Tibial artery (tissue), 4 donors: ENCODE data around the gene SUFU.
"Not testable (repeated sequence)": the region's sequence is repeated elsewhere in the genome, so short reads cannot be mapped to it uniquely, and the experiment has no call there.

ENCODE experiments used
- DNase-seq, 2 donors: peaks; one replicate each; pipeline ENCODE4 v3.0.0-alpha.2; 2019
- H3K27ac ChIP-seq, 2 donors: fragments of 200-600 bp; sonication (generic) in 1 of 2; 1 replicate in 1 of 2; 2 replicates in 1 of 2; pipeline ENCODE4 v1.5.1; 2018 to 2019; ENCODE audit warnings: mild to moderate bottlenecking in 1 of 2
- H3K27me3 ChIP-seq, 2 donors: fragments of 200-600 bp; sonication (generic) in 1 of 2; one replicate each; pipeline versions ENCODE4 v1.5.1 to v1.6.0; 2016 to 2019
- H3K36me3 ChIP-seq, 3 donors: fragments of 200-600 bp; sonication (generic) in 2 of 3; one replicate each; pipeline ENCODE4 v1.5.1; 2016 to 2019; ENCODE audit warnings: mild to moderate bottlenecking in 2 of 3
- H3K4me1 ChIP-seq, 4 donors: fragments of 200-600 bp; sonication (generic) in 2 of 4; 1 replicate in 3 of 4; 2 replicates in 1 of 4; pipeline ENCODE4 v1.5.1; 2016 to 2019
- H3K4me3 ChIP-seq, 2 donors: fragments of 200-600 bp; sonication (generic) in 1 of 2; 1 replicate in 1 of 2; 2 replicates in 1 of 2; pipeline ENCODE4 v1.5.1; 2018 to 2019; ENCODE audit warnings: mild to moderate bottlenecking in 2 of 2
- H3K9me3 ChIP-seq, 3 donors: fragments of 200-600 bp; sonication (generic) in 1 of 3; one replicate each; pipeline ENCODE4 v1.5.1; 2016 to 2019
- intact Hi-C: fragments of 100-400 bp; cut with DNase I; formaldehyde crosslinking; loops from one replicate; pipeline ENCODE4 v1.15.0; 2023; ENCODE audit warnings: low total_unique reads
- TF ChIP-seq, protein P1 (sequence below), 2 experiments: fragments of 200-600 bp in 1 of 2; fragments of 450-650 bp in 1 of 2; IDR thresholded peaks; one replicate each; pipeline ENCODE4 v1.5.1; 2017 to 2019; ENCODE audit warnings: antibody characterized with exemption in 2 of 2, mild to moderate bottlenecking in 1 of 2, moderate library complexity in 1 of 2

The SUFU gene

DNA sequence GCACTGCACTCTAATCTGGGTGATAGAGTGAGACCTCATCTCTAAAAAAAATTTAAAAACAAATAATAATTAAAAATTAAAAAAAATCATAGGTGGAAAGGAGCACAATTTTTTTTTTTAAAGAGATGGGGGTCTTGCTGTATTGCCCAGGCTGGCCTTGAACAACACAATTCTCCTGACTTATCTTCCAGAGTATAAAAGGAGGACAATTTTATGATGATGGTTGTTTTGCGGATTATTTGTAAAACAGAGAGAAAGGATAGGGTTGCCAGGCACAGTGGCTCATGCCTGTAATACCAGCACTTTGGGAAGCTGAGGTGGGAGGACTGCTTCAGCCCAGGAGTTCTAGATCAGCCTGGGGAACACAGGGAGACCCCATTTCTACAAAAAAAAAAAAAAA lies 6.2 kb upstream of the SUFU start:
- H3K4me1 ChIP-seq = peaks cover 0 to 68% (median 23%) of the 10 kb centered on the region in 4 donors
- TF ChIP-seq, protein P1, sequence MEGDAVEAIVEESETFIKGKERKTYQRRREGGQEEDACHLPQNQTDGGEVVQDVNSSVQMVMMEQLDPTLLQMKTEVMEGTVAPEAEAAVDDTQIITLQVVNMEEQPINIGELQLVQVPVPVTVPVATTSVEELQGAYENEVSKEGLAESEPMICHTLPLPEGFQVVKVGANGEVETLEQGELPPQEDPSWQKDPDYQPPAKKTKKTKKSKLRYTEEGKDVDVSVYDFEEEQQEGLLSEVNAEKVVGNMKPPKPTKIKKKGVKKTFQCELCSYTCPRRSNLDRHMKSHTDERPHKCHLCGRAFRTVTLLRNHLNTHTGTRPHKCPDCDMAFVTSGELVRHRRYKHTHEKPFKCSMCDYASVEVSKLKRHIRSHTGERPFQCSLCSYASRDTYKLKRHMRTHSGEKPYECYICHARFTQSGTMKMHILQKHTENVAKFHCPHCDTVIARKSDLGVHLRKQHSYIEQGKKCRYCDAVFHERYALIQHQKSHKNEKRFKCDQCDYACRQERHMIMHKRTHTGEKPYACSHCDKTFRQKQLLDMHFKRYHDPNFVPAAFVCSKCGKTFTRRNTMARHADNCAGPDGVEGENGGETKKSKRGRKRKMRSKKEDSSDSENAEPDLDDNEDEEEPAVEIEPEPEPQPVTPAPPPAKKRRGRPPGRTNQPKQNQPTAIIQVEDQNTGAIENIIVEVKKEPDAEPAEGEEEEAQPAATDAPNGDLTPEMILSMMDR (IDR thresholded peaks at IDR 0.05) = no peak
- H3K9me3 ChIP-seq = no peaks in the 10 kb centered on the region

DNA sequence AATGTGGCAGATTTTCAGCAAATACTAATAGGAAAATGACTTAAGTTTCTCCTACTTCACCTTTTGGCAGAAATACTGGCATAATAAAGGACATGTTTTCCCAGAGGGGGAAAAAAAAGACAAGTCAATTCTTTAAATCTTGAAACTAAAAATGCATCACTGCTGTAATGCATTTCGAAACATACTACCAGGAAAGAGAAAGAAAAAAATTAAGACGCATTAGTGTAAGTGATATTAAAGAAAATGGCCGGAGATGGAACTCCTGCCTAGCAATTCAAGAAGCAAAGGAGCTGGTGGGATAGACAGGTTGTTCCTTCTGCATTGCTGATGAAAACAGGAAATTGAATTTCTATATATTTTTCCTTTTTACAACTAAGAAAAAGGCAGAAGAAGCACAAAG lies 4.4 kb upstream of the SUFU start:
- no peaks in the 10 kb centered on the region for H3K27me3 ChIP-seq
- TF ChIP-seq, protein P1 (IDR thresholded peaks at IDR 0.05) = no peak
- H3K36me3 ChIP-seq = no peaks in the 10 kb centered on the region
- no peak for DNase-seq
- no peak overlapping the region for H3K27ac ChIP-seq
- intact Hi-C loops = no loop called here
- no peaks in the 10 kb centered on the region for H3K9me3 ChIP-seq
- peaks cover 0 to 58% (median 21%) of the 10 kb centered on the region in 4 donors for H3K4me1 ChIP-seq
- no peak overlapping the region for H3K4me3 ChIP-seq

More for the DNA sequence above, 6.2 kb upstream of the SUFU start:
- intact Hi-C loops = no loop called here
- H3K27me3 ChIP-seq = no peaks in the 10 kb centered on the region
- H3K27ac ChIP-seq = no peak overlapping the region
- H3K4me3 ChIP-seq = no peak overlapping the region
- no peaks in the 10 kb centered on the region for H3K36me3 ChIP-seq
- DNase-seq = no peak

DNA sequence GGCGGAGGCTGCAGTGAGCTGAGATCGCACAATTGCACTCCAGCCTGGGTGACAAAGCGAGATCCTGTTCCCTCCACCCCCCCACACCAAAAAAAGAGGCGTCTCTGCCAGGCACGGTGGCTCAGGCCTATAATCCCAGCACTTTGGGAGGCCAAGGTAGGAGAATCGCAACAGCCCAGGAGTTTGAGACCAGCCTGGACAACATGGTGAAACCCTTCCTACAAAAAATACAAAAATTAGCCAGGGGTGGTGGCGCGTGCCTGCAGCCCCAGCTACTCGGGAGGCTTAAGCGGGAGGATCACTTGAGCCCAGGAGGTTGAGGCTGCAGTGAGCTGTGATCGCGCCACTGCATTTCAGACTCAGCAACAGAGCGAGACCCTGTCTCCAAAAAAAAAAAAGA lies 3.1 kb upstream of the SUFU start:
- not testable (repeated sequence) for H3K36me3 ChIP-seq, H3K9me3 ChIP-seq, H3K27me3 ChIP-seq
- peak overlapping the region in 1 of 2 donors; percentile 68 for H3K4me3 ChIP-seq
- intact Hi-C loops = loop anchor here (5.0 kb wide), 2 partner anchors 82 to 142 kb away; partner anchors contain the start of gene TRIM8
- peaks cover 0 to 60% (median 32%) of the 10 kb centered on the region in 4 donors for H3K4me1 ChIP-seq
- peak in 1 of 2 donors; percentile 39 for DNase-seq
- peak overlapping the region; percentile 88 for H3K27ac ChIP-seq

DNA sequence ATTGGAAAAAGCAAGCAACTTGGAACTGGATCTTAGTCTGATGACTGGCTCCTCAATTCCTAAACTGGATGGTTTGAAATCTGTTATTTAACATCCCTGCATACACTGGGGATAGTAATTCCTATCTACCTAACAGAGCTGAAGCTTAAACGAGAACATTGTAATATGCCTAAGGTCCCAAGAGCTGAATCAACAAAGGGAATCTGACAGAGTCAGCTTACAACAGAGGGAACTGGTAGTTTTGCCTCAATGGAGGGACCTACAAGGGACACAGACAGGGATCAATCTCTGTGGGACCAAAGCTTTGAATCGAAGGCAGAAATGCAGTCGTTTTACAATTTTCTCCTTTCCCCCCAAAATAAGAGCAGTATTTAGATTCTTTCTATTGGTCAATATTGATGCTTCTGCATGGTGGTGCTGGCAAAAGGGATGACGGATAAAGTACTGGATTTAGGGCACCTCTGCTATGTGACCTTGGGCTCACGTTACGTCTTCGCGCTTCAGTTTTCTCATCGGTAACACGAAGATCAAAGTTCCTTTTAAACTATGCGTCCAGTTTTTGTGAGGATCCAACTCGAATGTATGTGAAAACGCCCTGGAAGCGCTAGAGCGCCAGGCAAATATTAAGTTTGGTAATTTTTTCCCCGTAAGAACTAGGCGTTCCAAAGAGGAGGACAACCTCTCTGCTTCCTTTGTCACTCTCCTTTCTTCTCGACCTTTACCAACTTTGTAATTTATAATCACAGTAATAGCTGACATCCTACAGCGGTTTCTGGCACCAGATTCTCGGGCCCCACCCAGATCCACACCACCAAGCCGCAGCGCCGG lies 2.4 kb upstream of the SUFU start:
- intact Hi-C loops = loop anchor here (5.0 kb wide), 2 partner anchors 81 to 141 kb away; partner anchors contain the start of gene TRIM8
- TF ChIP-seq, protein P1 (IDR thresholded peaks at IDR 0.05) = no peak
- Histone ChIP-seq H3K4me1 (peaks cover 0 to 64% (median 32%) of the 10 kb centered on the region in 4 donors), H3K4me3 (peak overlapping the region; percentile 68 to 75), H3K9me3 (no peaks in the 10 kb centered on the region), H3K27me3 (no peaks in the 10 kb centered on the region), H3K36me3 (no peaks in the 10 kb centered on the region), H3K27ac (peak overlapping the region; percentile 88)
- no peak for DNase-seq

DNA sequence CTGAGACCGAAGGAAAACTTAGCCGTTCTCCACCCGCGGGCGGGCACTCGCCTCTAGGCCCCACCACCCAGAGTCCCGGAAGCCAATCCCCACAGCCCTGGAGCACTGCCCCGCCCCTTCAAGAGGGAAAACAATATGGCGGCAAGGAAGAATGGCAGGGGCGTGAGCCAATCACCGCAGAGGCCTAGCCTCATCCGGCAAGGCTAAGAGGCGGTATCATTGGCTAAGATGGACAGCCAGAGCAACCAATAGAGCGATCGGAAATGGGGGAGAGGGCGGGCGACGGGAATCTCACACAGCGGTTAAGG lies 1.8 kb upstream of the SUFU start:
- no peaks in the 10 kb centered on the region for H3K36me3 ChIP-seq
- TF ChIP-seq, protein P1 (IDR thresholded peaks at IDR 0.05) = no peak
- no peaks in the 10 kb centered on the region for H3K27me3 ChIP-seq
- intact Hi-C loops = loop anchor here (5.0 kb wide), 2 partner anchors 80 to 140 kb away; partner anchors contain the start of gene TRIM8
- peak overlapping the region; percentile 88 for H3K27ac ChIP-seq
- peaks cover 0 to 69% (median 36%) of the 10 kb centered on the region in 4 donors for H3K4me1 ChIP-seq
- no peaks in the 10 kb centered on the region for H3K9me3 ChIP-seq
- peak overlapping the region; percentile 68 to 75 for H3K4me3 ChIP-seq
- peak; percentile 100 for DNase-seq
